Activated CD4-positive, alpha-beta T cell treated with anti-CD3 and anti-CD28 coated beads for 36 hours (primary cell): ENCODE results near the gene ERBB4. TPM values are rescaled to one million over a fixed set of nuclear protein-coding genes. Genes with fewer than 3 reads are reported as not detected.

Experiments
- ATAC-seq: fragments of 200-7000 bp; cut with Tn5 transposase; one replicate; pipeline ENCODE4 v1.10.0; 2021; ENCODE audit warnings: mild to moderate bottlenecking, moderate library complexity
- CTCF ChIA-PET: fragments of 350-600 bp; sonication (Branson Sonifier 250); formaldehyde crosslinking; loops from one replicate; lab custom pipeline; 2021; ENCODE audit warnings: antibody characterized with exemption; lab: Charles Lee
- POLR2A ChIA-PET: fragments of 350-600 bp; sonication (Branson Sonifier 250); formaldehyde crosslinking; loops from one replicate; lab custom pipeline; 2021; ENCODE audit warnings: antibody characterized with exemption, inconsistent platforms; lab: Charles Lee
- DNase-seq: peaks from one replicate; pipeline ENCODE4 v3.0.0-alpha.2; 2020
- H3K27ac Mint-ChIP-seq: one replicate; pipeline ENCODE4 v1.8.0; 2021; ENCODE audit warnings: mixed read lengths
- H3K27me3 Mint-ChIP-seq: one replicate; pipeline ENCODE4 v1.8.0; 2021; ENCODE audit warnings: mixed read lengths
- H3K36me3 Mint-ChIP-seq: one replicate; pipeline ENCODE4 v1.8.0; 2021; ENCODE audit warnings: low read depth, mixed read lengths
- H3K4me1 Mint-ChIP-seq: one replicate; pipeline ENCODE4 v1.8.0; 2021; ENCODE audit warnings: mixed read lengths
- H3K4me3 Mint-ChIP-seq: one replicate; pipeline ENCODE4 v1.8.0; 2021; ENCODE audit warnings: mild to moderate bottlenecking, moderate library complexity, mixed read lengths
- H3K9me3 Mint-ChIP-seq: one replicate; pipeline ENCODE4 v1.8.0; 2021; ENCODE audit warnings: low read depth, mixed read lengths
- intact Hi-C, 2 experiments: fragments of 100-400 bp; cut with DNase I in 1 of 2; cut with micrococcal nuclease in 1 of 2; formaldehyde crosslinking; loops; one replicate each; pipeline versions ENCODE4 v1.14.2 to v1.15.1; 2022 to 2024; cut with DNase I, micrococcal nuclease
- total RNA-seq, 2 experiments: library from RNA; stranded (reverse); gene quantifications; one replicate each; pipeline ENCODE4 v1.2.3, GENCODE V29; 2021

Gene ERBB4
- total RNA-seq, 2 experiments from 2014 or later, result not detected

GRCh38 chr2:211833582-211834279 is 704.9 kb downstream of the ERBB4 start:
- POLR2A ChIA-PET, result no interaction called here
- Mint-ChIP-seq H3K27me3 (no peaks in the 10 kb centered on the region), H3K4me3 (no peak overlapping the region), H3K9me3 (no peaks in the 10 kb centered on the region), H3K4me1 (no peaks in the 10 kb centered on the region), H3K27ac (no peak overlapping the region), H3K36me3 (no peaks in the 10 kb centered on the region)
- ATAC-seq (no peak), DNase-seq (no peak)
- CTCF ChIA-PET, result no interaction called here
- intact Hi-C loops, result no loop called here

- Mint-ChIP-seq H3K36me3 (no peaks in the 10 kb centered on the region), H3K4me1 (no peaks in the 10 kb centered on the region), H3K4me3 (no peak overlapping the region), H3K27me3 (no peaks in the 10 kb centered on the region), H3K27ac (no peak overlapping the region), H3K9me3 (no peaks in the 10 kb centered on the region)
- ChIA-PET CTCF (no interaction called here), POLR2A (no interaction called here)
- intact Hi-C loops, result no loop called here
- no peak for ATAC-seq
- no peak for DNase-seq
Measured at GRCh38 chr2:211829725-211830124, 708.9 kb downstream of the ERBB4 start.

GRCh38 chr2:211823886-211824479 is 714.6 kb downstream of the ERBB4 start:
- POLR2A ChIA-PET, result no interaction called here
- DNase-seq (no peak), ATAC-seq (no peak)
- no peaks in the 10 kb centered on the region for H3K36me3 Mint-ChIP-seq
- CTCF ChIA-PET, result no interaction called here
- H3K27ac Mint-ChIP-seq, result no peak overlapping the region
- intact Hi-C loops, result no loop called here
- H3K9me3 Mint-ChIP-seq, result peaks cover 2% of the 10 kb centered on the region
- H3K4me1 Mint-ChIP-seq, result no peaks in the 10 kb centered on the region
- no peaks in the 10 kb centered on the region for H3K27me3 Mint-ChIP-seq
- no peak overlapping the region for H3K4me3 Mint-ChIP-seq

GRCh38 chr2:211822686-211823335 is 715.8 kb downstream of the ERBB4 start:
- H3K9me3 Mint-ChIP-seq, result peaks cover 2% of the 10 kb centered on the region
- H3K4me3 Mint-ChIP-seq, result no peak overlapping the region
- H3K4me1 Mint-ChIP-seq, result no peaks in the 10 kb centered on the region
- H3K27me3 Mint-ChIP-seq, result no peaks in the 10 kb centered on the region
- no peak overlapping the region for H3K27ac Mint-ChIP-seq
- DNase-seq (no peak), ATAC-seq (no peak)
- no peaks in the 10 kb centered on the region for H3K36me3 Mint-ChIP-seq
- CTCF ChIA-PET, result interaction anchor here (1.1 kb wide), 1 partner anchor 9 kb away, joined by 3 read pairs; no protein-coding TSS in a partner anchor
- POLR2A ChIA-PET, result no interaction called here
- intact Hi-C loops, result no loop called here

- ChIA-PET POLR2A (no interaction called here), CTCF (no interaction called here)
- Mint-ChIP-seq H3K27me3 (no peaks in the 10 kb centered on the region), H3K9me3 (peaks cover 2% of the 10 kb centered on the region), H3K4me3 (no peak overlapping the region), H3K27ac (no peak overlapping the region), H3K36me3 (no peaks in the 10 kb centered on the region), H3K4me1 (no peaks in the 10 kb centered on the region)
- DNase-seq (no peak), ATAC-seq (no peak)
- intact Hi-C loops, result no loop called here
Measured at GRCh38 chr2:211816754-211817153, 721.8 kb downstream of the ERBB4 start.

GRCh38 chr2:211812587-211812986 is 726.0 kb downstream of the ERBB4 start:
- intact Hi-C loops, result no loop called here
- ChIA-PET CTCF (no interaction called here), POLR2A (no interaction called here)
- DNase-seq (no peak), ATAC-seq (no peak)
- Mint-ChIP-seq H3K9me3 (no peaks in the 10 kb centered on the region), H3K27me3 (no peaks in the 10 kb centered on the region), H3K27ac (no peak overlapping the region), H3K4me1 (no peaks in the 10 kb centered on the region), H3K4me3 (no peak overlapping the region), H3K36me3 (no peaks in the 10 kb centered on the region)

GRCh38 chr2:211802666-211803065 is 735.9 kb downstream of the ERBB4 start:
- H3K4me1 Mint-ChIP-seq, result no peaks in the 10 kb centered on the region
- no peak for ATAC-seq

GRCh38 chr2:211800001-211800400 is 738.6 kb downstream of the ERBB4 start:
- CTCF ChIA-PET, result no interaction called here
- DNase-seq (no peak), ATAC-seq (no peak)
- Mint-ChIP-seq H3K36me3 (no peaks in the 10 kb centered on the region), H3K27ac (no peak overlapping the region), H3K4me1 (no peaks in the 10 kb centered on the region), H3K27me3 (no peaks in the 10 kb centered on the region), H3K4me3 (no peak overlapping the region), H3K9me3 (no peaks in the 10 kb centered on the region)
- intact Hi-C loops, result no loop called here
- POLR2A ChIA-PET, result no interaction called here

More at GRCh38 chr2:211802666-211803065, 735.9 kb downstream of the ERBB4 start:
- Mint-ChIP-seq H3K4me3 (no peak overlapping the region), H3K36me3 (no peaks in the 10 kb centered on the region), H3K27ac (no peak overlapping the region), H3K27me3 (no peaks in the 10 kb centered on the region), H3K9me3 (no peaks in the 10 kb centered on the region)
- intact Hi-C loops, result no loop called here
- DNase-seq, result no peak
- ChIA-PET POLR2A (no interaction called here), CTCF (interaction anchor here (1.1 kb wide), 1 partner anchor 14 kb away, joined by 3 read pairs; no protein-coding TSS in a partner anchor)

- no peaks in the 10 kb centered on the region for H3K4me1 Mint-ChIP-seq
- no peak overlapping the region for H3K27ac Mint-ChIP-seq
- DNase-seq (no peak), ATAC-seq (no peak)
- no peaks in the 10 kb centered on the region for H3K36me3 Mint-ChIP-seq
- ChIA-PET POLR2A (no interaction called here), CTCF (no interaction called here)
- H3K9me3 Mint-ChIP-seq, result no peaks in the 10 kb centered on the region
- intact Hi-C loops, result no loop called here
- H3K4me3 Mint-ChIP-seq, result no peak overlapping the region
- no peaks in the 10 kb centered on the region for H3K27me3 Mint-ChIP-seq
Measured at GRCh38 chr2:211798868-211799267, 739.7 kb downstream of the ERBB4 start.

- Mint-ChIP-seq H3K27ac (no peak overlapping the region), H3K27me3 (no peaks in the 10 kb centered on the region), H3K4me1 (no peaks in the 10 kb centered on the region), H3K9me3 (no peaks in the 10 kb centered on the region), H3K4me3 (no peak overlapping the region), H3K36me3 (no peaks in the 10 kb centered on the region)
- POLR2A ChIA-PET, result no interaction called here
- no peak for ATAC-seq
- CTCF ChIA-PET, result interaction anchor here (0.5 to 0.7 kb wide), 2 partner anchors 81 to 769 kb away, joined by 3 read pairs; no protein-coding TSS in a partner anchor
- intact Hi-C loops, result no loop called here
- DNase-seq, result no peak
Measured at GRCh38 chr2:211793690-211794089, 744.9 kb downstream of the ERBB4 start.

GRCh38 chr2:211789982-211790381 is 748.6 kb downstream of the ERBB4 start:
- no peak overlapping the region for H3K27ac Mint-ChIP-seq
- H3K4me3 Mint-ChIP-seq, result no peak overlapping the region
- intact Hi-C loops, result no loop called here
- H3K9me3 Mint-ChIP-seq, result peaks cover 1% of the 10 kb centered on the region
- H3K4me1 Mint-ChIP-seq, result no peaks in the 10 kb centered on the region
- H3K36me3 Mint-ChIP-seq, result no peaks in the 10 kb centered on the region
- ATAC-seq (no peak), DNase-seq (no peak)
- no peaks in the 10 kb centered on the region for H3K27me3 Mint-ChIP-seq
- CTCF ChIA-PET, result interaction anchor here (1.4 kb wide), 1 partner anchor 12 kb away, joined by 3 read pairs; no protein-coding TSS in a partner anchor
- POLR2A ChIA-PET, result no interaction called here

GRCh38 chr2:211766689-211767088 is 771.9 kb downstream of the ERBB4 start:
- DNase-seq (no peak), ATAC-seq (no peak)
- Mint-ChIP-seq H3K4me3 (no peak overlapping the region), H3K27me3 (no peaks in the 10 kb centered on the region), H3K27ac (no peak overlapping the region), H3K9me3 (no peaks in the 10 kb centered on the region), H3K4me1 (no peaks in the 10 kb centered on the region), H3K36me3 (no peaks in the 10 kb centered on the region)
- ChIA-PET CTCF (no interaction called here), POLR2A (no interaction called here)
- intact Hi-C loops, result no loop called here
